Astrocyte (in vitro differentiated cells and primary cell): ENCODE measurements around the gene AVPR1B. TPM values are rescaled to one million over a fixed set of nuclear protein-coding genes. Genes with fewer than 3 reads are reported as not detected.

Source experiments
- DNase-seq: peaks from one replicate; pipeline ENCODE4 v3.0.0-alpha.2; 2010; ENCODE audit warnings: low read depth
- FAIRE-seq: peaks from 2 replicates; lab custom pipeline; 2011; peaks lifted over from hg19 to GRCh38; lab: Jason Lieb, UNC
- H2AFZ ChIP-seq: 2 replicates; pipeline ENCODE4 v1.6.0; 2012; ENCODE audit warnings: low read depth, low read length, inconsistent platforms
- H3K27ac ChIP-seq: 2 replicates; pipeline ENCODE4 v1.5.1; 2011; ENCODE audit warnings: low read depth, low read length, inconsistent platforms
- H3K27me3 ChIP-seq: 2 replicates; pipeline ENCODE4 v1.6.0; 2011; ENCODE audit warnings: low read length, inconsistent platforms; ENCODE audit not compliant: insufficient read depth
- H3K36me3 ChIP-seq: 2 replicates; pipeline ENCODE4 v1.5.1; 2011; ENCODE audit warnings: low read length, inconsistent platforms; ENCODE audit not compliant: insufficient read depth
- H3K4me1 ChIP-seq: 2 replicates; pipeline ENCODE4 v1.5.1; 2011; ENCODE audit warnings: low read length, inconsistent platforms; ENCODE audit not compliant: insufficient read depth
- H3K4me2 ChIP-seq: 2 replicates; pipeline ENCODE4 v1.6.0; 2012; ENCODE audit warnings: low read length, inconsistent platforms
- H3K4me3 ChIP-seq: 2 replicates; pipeline ENCODE4 v1.5.1; 2011; ENCODE audit warnings: low read depth, mild to moderate bottlenecking, low read length, inconsistent platforms; ENCODE audit not compliant: insufficient read depth
- H3K79me2 ChIP-seq: 2 replicates; pipeline ENCODE4 v1.6.0; 2012; ENCODE audit warnings: mild to moderate bottlenecking, low read length, inconsistent platforms; ENCODE audit not compliant: insufficient read depth
- H3K9ac ChIP-seq: 2 replicates; pipeline ENCODE4 v1.6.0; 2012; ENCODE audit warnings: mild to moderate bottlenecking, low read length, inconsistent platforms
- H3K9me3 ChIP-seq: 2 replicates; pipeline ENCODE4 v1.5.1; 2012; ENCODE audit warnings: low read depth, mild to moderate bottlenecking, low read length, inconsistent platforms; ENCODE audit not compliant: insufficient read depth
- H4K20me1 ChIP-seq: 2 replicates; pipeline ENCODE4 v1.6.0; 2012; ENCODE audit warnings: low read length, inconsistent platforms; ENCODE audit not compliant: insufficient read depth
- H3K27ac Mint-ChIP-seq: one replicate; pipeline ENCODE4 v1.8.0; 2021; ENCODE audit warnings: mild to moderate bottlenecking, mixed read lengths; ENCODE audit not compliant: unreplicated experiment
- H3K27me3 Mint-ChIP-seq: one replicate; pipeline ENCODE4 v1.8.0; 2021; ENCODE audit warnings: low read depth, mixed read lengths; ENCODE audit not compliant: unreplicated experiment
- H3K36me3 Mint-ChIP-seq: one replicate; pipeline ENCODE4 v1.8.0; 2021; ENCODE audit warnings: low read depth, mixed read lengths; ENCODE audit not compliant: unreplicated experiment
- H3K4me1 Mint-ChIP-seq: one replicate; pipeline ENCODE4 v1.8.0; 2021; ENCODE audit warnings: low read depth, mixed read lengths; ENCODE audit not compliant: unreplicated experiment
- H3K4me3 Mint-ChIP-seq: one replicate; pipeline ENCODE4 v1.8.0; 2021; ENCODE audit warnings: mild to moderate bottlenecking, moderate library complexity, mixed read lengths; ENCODE audit not compliant: unreplicated experiment
- H3K9me3 Mint-ChIP-seq: one replicate; pipeline ENCODE4 v1.8.0; 2021; ENCODE audit warnings: mild to moderate bottlenecking, mixed read lengths; ENCODE audit not compliant: unreplicated experiment
- CTCF ChIP-seq: IDR thresholded peaks from 2 replicates; pipeline ENCODE4 v1.5.1; 2011; ENCODE audit warnings: low read depth, mild to moderate bottlenecking, inconsistent platforms, low read length, moderate library complexity; ENCODE audit not compliant: insufficient read depth
- EZH2 ChIP-seq: IDR thresholded peaks from 2 replicates; pipeline ENCODE4 v1.6.1; 2012; ENCODE audit warnings: mild to moderate bottlenecking, low read length, inconsistent platforms; ENCODE audit not compliant: insufficient read depth
- total RNA-seq: library from RNA; stranded (reverse); gene quantifications from 2 replicates; pipeline ENCODE4 v1.2.1, GENCODE V29; 2021

The AVPR1B gene
- total RNA-seq, 1 donor from 2014 or later = not detected

GRCh38 chr1:206098242-206098919 is 18.8 kb downstream of the AVPR1B start:
- Histone ChIP-seq H3K27ac (no peak overlapping the region), H3K4me2 (no peak overlapping the region), H3K9ac (no peak overlapping the region), H3K9me3 (no peaks in the 10 kb centered on the region), H3K27me3 (peaks cover 20% of the 10 kb centered on the region), H3K4me1 (no peaks in the 10 kb centered on the region), H3K4me3 (no peak overlapping the region), H4K20me1 (no peaks in the 10 kb centered on the region), H2AFZ (no peak overlapping the region), H3K79me2 (no peaks in the 10 kb centered on the region), H3K36me3 (no peaks in the 10 kb centered on the region)
- TF ChIP-seq CTCF (no peak), EZH2 (no peak)
- Mint-ChIP-seq H3K27ac (no peak overlapping the region), H3K36me3 (no peaks in the 10 kb centered on the region), H3K4me3 (no peak overlapping the region), H3K9me3 (peaks cover 3% of the 10 kb centered on the region), H3K4me1 (no peaks in the 10 kb centered on the region), H3K27me3 (peaks cover 42% of the 10 kb centered on the region)
- FAIRE-seq = no peak
- DNase-seq = no peak

GRCh38 chr1:206097381-206097780 is 19.8 kb downstream of the AVPR1B start:
- no peaks in the 10 kb centered on the region for H3K4me1 Mint-ChIP-seq
- H3K79me2 ChIP-seq = no peaks in the 10 kb centered on the region
- H3K36me3 Mint-ChIP-seq = no peaks in the 10 kb centered on the region
- H3K4me2 ChIP-seq = no peak overlapping the region
- H3K9ac ChIP-seq = no peak overlapping the region
- peaks cover 42% of the 10 kb centered on the region for H3K27me3 Mint-ChIP-seq
- TF ChIP-seq CTCF = no peak
- no peak for TF ChIP-seq EZH2
- FAIRE-seq (no peak), DNase-seq (no peak)
- H3K27ac ChIP-seq = no peak overlapping the region
- H3K36me3 ChIP-seq = no peaks in the 10 kb centered on the region
- H3K4me3 ChIP-seq = no peak overlapping the region
- H2AFZ ChIP-seq = no peak overlapping the region
- H3K9me3 Mint-ChIP-seq = peaks cover 3% of the 10 kb centered on the region
- no peak overlapping the region for H3K27ac Mint-ChIP-seq
- H3K9me3 ChIP-seq = no peaks in the 10 kb centered on the region
- no peaks in the 10 kb centered on the region for H4K20me1 ChIP-seq
- peaks cover 20% of the 10 kb centered on the region for H3K27me3 ChIP-seq
- H3K4me3 Mint-ChIP-seq = no peak overlapping the region
- no peaks in the 10 kb centered on the region for H3K4me1 ChIP-seq

- FAIRE-seq = no peak
- no peak overlapping the region for H3K27ac ChIP-seq
- H3K27me3 Mint-ChIP-seq = peaks cover 19% of the 10 kb centered on the region
Measured at GRCh38 chr1:206094024-206094423, 23.2 kb downstream of the AVPR1B start.

More at GRCh38 chr1:206094024-206094423, 23.2 kb downstream of the AVPR1B start:
- Mint-ChIP-seq H3K9me3 (peaks cover 3% of the 10 kb centered on the region), H3K4me3 (no peak overlapping the region), H3K36me3 (no peaks in the 10 kb centered on the region), H3K27ac (no peak overlapping the region), H3K4me1 (no peaks in the 10 kb centered on the region)
- Histone ChIP-seq H3K4me1 (no peaks in the 10 kb centered on the region), H3K27me3 (peaks cover 10% of the 10 kb centered on the region), H3K4me2 (no peak overlapping the region), H3K36me3 (no peaks in the 10 kb centered on the region), H3K79me2 (no peaks in the 10 kb centered on the region), H3K9me3 (no peaks in the 10 kb centered on the region), H4K20me1 (no peaks in the 10 kb centered on the region), H2AFZ (no peak overlapping the region), H3K9ac (no peak overlapping the region), H3K4me3 (no peak overlapping the region)
- DNase-seq = no peak
- TF ChIP-seq EZH2 = no peak
- no peak for TF ChIP-seq CTCF
